Lower leg skin (tissue), 3 donors: ENCODE results near the gene EXOC6.

Experiments
- CTCF ChIP-seq, 3 donors: fragments of 450-650 bp; IDR thresholded peaks; one replicate each; pipeline ENCODE4 v1.5.1; 2016; ENCODE audit warnings: antibody characterized with exemption in 3 of 3, mild to moderate bottlenecking in 3 of 3, moderate library complexity in 2 of 3
- POLR2A ChIP-seq, 2 donors: fragments of 450-650 bp; IDR thresholded peaks; one replicate each; pipeline ENCODE4 v1.6.1; 2016 to 2017; ENCODE audit warnings: antibody characterized with exemption in 2 of 2, mild to moderate bottlenecking in 1 of 2, moderate library complexity in 1 of 2

- TF ChIP-seq CTCF (IDR thresholded peaks at IDR 0.05) (no peak), POLR2A (IDR thresholded peaks at IDR 0.05) (no peak)
These were observed 48.1 kb upstream of the EXOC6 start for GRCh38 chr10:92800134-92800733.
